Measurements from ENCODE around the gene KLK11. TPM values are rescaled to one million over a fixed set of nuclear protein-coding genes. Genes with fewer than 3 reads are reported as not detected.

The KLK11 gene, protein sequence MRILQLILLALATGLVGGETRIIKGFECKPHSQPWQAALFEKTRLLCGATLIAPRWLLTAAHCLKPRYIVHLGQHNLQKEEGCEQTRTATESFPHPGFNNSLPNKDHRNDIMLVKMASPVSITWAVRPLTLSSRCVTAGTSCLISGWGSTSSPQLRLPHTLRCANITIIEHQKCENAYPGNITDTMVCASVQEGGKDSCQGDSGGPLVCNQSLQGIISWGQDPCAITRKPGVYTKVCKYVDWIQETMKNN
- not detected for total RNA-seq
- under 1 TPM; 0.25 to 0.43 TPM for polyA plus RNA-seq
- long read RNA-seq, donor 1: 0 reads
- long read RNA-seq, donor 2: 0 reads

DNA sequence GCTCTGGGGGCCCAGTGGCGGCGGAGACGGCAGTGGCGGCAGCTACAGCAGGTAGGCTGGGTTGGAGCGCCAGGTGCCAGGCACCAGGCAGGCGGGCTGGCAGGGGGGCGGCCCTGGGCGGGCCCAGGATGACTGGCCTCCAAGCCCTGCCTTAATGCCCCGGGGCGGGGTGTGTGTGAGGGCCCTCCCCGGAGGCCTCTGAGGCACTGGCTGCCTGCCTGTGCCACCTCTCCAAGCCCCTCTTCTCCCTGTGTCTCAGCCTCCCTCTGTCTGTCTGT, at the start of gene KLK11:
TSS of gene KLK11 (minus strand) at position 63 of the 278 bp plus-strand sequence. CDS start 985 bp downstream, outside the sequence.
- peaks cover 0 to 3% of the 10 kb centered on the region in 2 donors for H3K27me3 ChIP-seq (ENCODE audit: control insufficient read depth in 1 of 2, insufficient read depth in 2 of 2, low read length in 1 of 2)
- no peak within 1 kb of the TSS for H3K4me3 ChIP-seq (ENCODE audit: low read length in 2 of 2)
- no peaks in the 10 kb centered on the region for H3K9me3 ChIP-seq (ENCODE audit: control insufficient read depth, low read length)
- no peaks in the 10 kb centered on the region for H3K36me3 ChIP-seq (ENCODE audit: control insufficient read depth in 1 of 2, insufficient read depth in 2 of 2, low read length in 1 of 2)
- no peak within 1 kb of the TSS for H3K27ac ChIP-seq (ENCODE audit: low read depth in 1 of 2, low read length in 2 of 2)
- DNase-seq: no peak
- 77 to 80% methylated on average over 6 to 11 of the region's 11 CpGs for WGBS, 2 donors
- ATAC-seq (ENCODE audit: low FRiP score): peak; percentile 40
- intact Hi-C loops (cut with DNase I): no loop called here
- no peaks in the 10 kb centered on the region for H3K4me1 ChIP-seq (ENCODE audit: control insufficient read depth in 1 of 2, insufficient read depth in 2 of 2, low read length in 2 of 2)

DNA sequence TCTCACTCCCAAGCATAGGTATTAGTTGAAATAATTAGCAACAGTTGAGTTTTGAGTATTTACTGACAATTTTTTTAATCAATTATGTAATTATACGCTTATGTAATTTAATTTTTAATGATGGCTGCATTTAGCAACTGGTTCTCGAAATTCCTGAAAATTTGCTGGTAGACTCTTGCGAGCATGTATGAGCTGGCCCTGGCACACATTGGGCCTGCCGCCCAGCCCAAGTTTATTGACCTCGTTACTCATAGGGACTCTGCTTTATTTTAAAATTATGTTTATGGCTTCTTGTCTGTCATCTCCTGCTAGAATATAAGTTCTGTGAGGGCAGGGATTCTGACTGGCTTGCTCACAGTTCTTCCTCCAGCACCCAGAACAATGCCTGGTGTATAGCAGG, 49.6 kb upstream of the KLK11 start:
- H3K9me3 ChIP-seq (ENCODE audit: control insufficient read depth, low read length): no peaks in the 10 kb centered on the region
- intact Hi-C loops (cut with DNase I): no loop called here
- ATAC-seq (ENCODE audit: low FRiP score) (no peak), DNase-seq (no peak)
- no peaks in the 10 kb centered on the region for H3K4me1 ChIP-seq (ENCODE audit: control insufficient read depth in 1 of 2, insufficient read depth in 2 of 2, low read length in 2 of 2)
- WGBS, 2 donors: 82 to 84% methylated on average over 5 of the region's 5 CpGs
- H3K36me3 ChIP-seq (ENCODE audit: control insufficient read depth in 1 of 2, insufficient read depth in 2 of 2, low read length in 1 of 2): no peaks in the 10 kb centered on the region
- no peaks in the 10 kb centered on the region for H3K27me3 ChIP-seq (ENCODE audit: control insufficient read depth in 1 of 2, insufficient read depth in 2 of 2, low read length in 1 of 2)
- no peak overlapping the region for H3K27ac ChIP-seq (ENCODE audit: low read depth in 1 of 2, low read length in 2 of 2)
- no peak overlapping the region for H3K4me3 ChIP-seq (ENCODE audit: low read length in 2 of 2)

DNA sequence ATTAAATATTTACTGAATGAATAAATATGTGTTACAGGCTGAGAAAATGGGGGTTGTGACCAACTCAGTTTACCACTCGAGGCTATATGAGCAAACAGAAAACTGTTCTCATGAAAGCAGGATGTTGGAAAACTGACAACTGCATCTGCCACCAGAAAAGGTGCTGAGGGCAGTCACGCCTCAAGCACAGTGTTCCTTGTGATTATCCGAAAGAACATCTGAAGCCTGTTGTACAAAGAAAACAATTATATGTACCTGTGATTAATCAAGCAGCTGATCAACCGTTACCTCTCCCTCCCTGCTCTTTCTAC, 44.6 kb upstream of the KLK11 start:
- WGBS, 2 donors: 56 to 60% methylated on average over 4 of the region's 4 CpGs
- no peak overlapping the region for H3K27ac ChIP-seq (ENCODE audit: low read depth in 1 of 2, low read length in 2 of 2)
- intact Hi-C loops (cut with DNase I): no loop called here
- no peaks in the 10 kb centered on the region for H3K4me1 ChIP-seq (ENCODE audit: control insufficient read depth in 1 of 2, insufficient read depth in 2 of 2, low read length in 2 of 2)
- no peaks in the 10 kb centered on the region for H3K36me3 ChIP-seq (ENCODE audit: control insufficient read depth in 1 of 2, insufficient read depth in 2 of 2, low read length in 1 of 2)
- H3K9me3 ChIP-seq (ENCODE audit: control insufficient read depth, low read length): no peaks in the 10 kb centered on the region
- no peak overlapping the region for H3K4me3 ChIP-seq (ENCODE audit: low read length in 2 of 2)
- DNase-seq (no peak), ATAC-seq (ENCODE audit: low FRiP score) (no peak)
- H3K27me3 ChIP-seq (ENCODE audit: control insufficient read depth in 1 of 2, insufficient read depth in 2 of 2, low read length in 1 of 2): no peaks in the 10 kb centered on the region

DNA sequence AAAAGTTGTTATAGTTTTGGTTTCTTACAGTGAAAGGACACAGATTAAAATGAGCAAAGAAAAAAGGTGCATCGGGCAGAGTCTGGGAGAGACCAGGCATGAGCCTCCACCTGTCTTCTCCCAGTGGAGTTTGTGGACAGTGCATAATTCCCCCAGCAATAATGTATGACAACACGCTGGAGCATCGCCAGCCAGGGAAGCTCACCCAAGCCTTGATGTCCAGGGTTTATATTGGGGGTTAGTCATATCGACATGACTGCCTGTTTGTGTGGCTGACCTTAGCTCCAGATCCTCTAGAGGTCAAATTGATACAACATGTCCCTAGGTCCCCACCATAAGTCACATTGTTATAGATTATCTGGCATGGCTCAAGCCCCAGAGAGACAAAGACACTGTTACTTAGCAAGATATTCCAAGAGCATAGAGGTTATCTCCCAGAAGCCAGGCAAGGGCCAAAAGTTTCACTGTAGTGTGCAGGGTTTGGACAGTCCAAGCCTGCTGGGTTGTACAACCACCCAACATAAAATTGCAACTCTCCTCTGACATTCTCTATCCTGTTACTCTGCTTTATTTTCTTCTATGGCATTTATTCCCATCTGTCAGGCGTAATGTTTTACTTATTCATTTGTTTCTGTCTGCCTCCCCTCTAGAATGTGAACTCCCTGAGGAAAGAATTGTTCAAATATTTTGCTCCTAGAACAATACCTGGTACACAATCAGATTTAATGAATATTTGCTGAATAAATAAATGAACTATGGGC, 44.1 kb upstream of the KLK11 start:
- H3K9me3 ChIP-seq (ENCODE audit: control insufficient read depth, low read length): no peaks in the 10 kb centered on the region
- no peak overlapping the region for H3K27ac ChIP-seq (ENCODE audit: low read depth in 1 of 2, low read length in 2 of 2)
- H3K27me3 ChIP-seq (ENCODE audit: control insufficient read depth in 1 of 2, insufficient read depth in 2 of 2, low read length in 1 of 2): no peaks in the 10 kb centered on the region
- 72 to 76% methylated on average over 5 of the region's 5 CpGs for WGBS, 2 donors
- no peaks in the 10 kb centered on the region for H3K4me1 ChIP-seq (ENCODE audit: control insufficient read depth in 1 of 2, insufficient read depth in 2 of 2, low read length in 2 of 2)
- intact Hi-C loops (cut with DNase I): no loop called here
- ATAC-seq (ENCODE audit: low FRiP score) (no peak), DNase-seq (no peak)
- H3K36me3 ChIP-seq (ENCODE audit: control insufficient read depth in 1 of 2, insufficient read depth in 2 of 2, low read length in 1 of 2): no peaks in the 10 kb centered on the region
- H3K4me3 ChIP-seq (ENCODE audit: low read length in 2 of 2): no peak overlapping the region

DNA sequence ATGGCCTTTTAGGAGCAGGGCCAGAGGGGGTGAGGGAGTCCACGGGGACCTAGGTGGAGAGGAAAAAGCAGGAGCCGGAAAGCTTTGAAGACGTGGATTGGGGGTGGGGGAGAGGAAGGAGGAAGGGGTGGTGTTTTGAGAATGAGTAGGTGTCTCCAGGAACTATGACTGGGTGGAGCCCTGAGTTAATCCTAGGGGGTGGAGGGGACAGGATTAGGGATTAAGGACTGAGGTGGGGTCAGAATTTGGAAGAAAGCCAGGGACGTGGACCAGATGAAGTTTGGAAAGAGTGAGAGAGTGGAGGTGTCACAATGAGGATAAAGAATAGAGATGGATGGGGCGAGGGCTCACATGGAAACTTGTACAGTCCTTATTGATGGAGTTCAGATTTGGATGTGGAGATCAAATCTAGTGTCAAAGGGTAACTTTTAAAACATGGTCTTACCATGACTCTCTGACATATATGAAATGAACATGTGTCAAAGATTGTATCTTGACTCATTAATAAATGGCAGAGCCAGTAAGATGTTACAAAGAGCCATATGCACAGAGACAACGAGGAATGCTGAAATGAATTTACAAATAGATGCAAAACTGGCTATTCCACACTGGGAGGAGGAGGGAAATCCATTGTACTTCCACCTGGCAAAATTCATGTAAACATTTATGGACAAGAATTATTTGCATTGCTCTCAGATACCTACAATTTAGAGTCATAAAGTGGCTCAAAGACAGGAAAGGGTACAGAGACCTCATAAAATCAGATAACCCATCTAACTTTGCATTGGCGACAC, 40.2 kb upstream of the KLK11 start:
- H3K36me3 ChIP-seq (ENCODE audit: control insufficient read depth in 1 of 2, insufficient read depth in 2 of 2, low read length in 1 of 2): no peaks in the 10 kb centered on the region
- no peaks in the 10 kb centered on the region for H3K4me1 ChIP-seq (ENCODE audit: control insufficient read depth in 1 of 2, insufficient read depth in 2 of 2, low read length in 2 of 2)
- no peak overlapping the region for H3K27ac ChIP-seq (ENCODE audit: low read depth in 1 of 2, low read length in 2 of 2)
- H3K4me3 ChIP-seq (ENCODE audit: low read length in 2 of 2): no peak overlapping the region
- no peaks in the 10 kb centered on the region for H3K27me3 ChIP-seq (ENCODE audit: control insufficient read depth in 1 of 2, insufficient read depth in 2 of 2, low read length in 1 of 2)
- no peaks in the 10 kb centered on the region for H3K9me3 ChIP-seq (ENCODE audit: control insufficient read depth, low read length)
- no peak for ATAC-seq (ENCODE audit: low FRiP score)
- intact Hi-C loops (cut with DNase I): no loop called here
- no peak for DNase-seq
- 64 to 68% methylated on average over 7 of the region's 7 CpGs for WGBS, 2 donors

DNA sequence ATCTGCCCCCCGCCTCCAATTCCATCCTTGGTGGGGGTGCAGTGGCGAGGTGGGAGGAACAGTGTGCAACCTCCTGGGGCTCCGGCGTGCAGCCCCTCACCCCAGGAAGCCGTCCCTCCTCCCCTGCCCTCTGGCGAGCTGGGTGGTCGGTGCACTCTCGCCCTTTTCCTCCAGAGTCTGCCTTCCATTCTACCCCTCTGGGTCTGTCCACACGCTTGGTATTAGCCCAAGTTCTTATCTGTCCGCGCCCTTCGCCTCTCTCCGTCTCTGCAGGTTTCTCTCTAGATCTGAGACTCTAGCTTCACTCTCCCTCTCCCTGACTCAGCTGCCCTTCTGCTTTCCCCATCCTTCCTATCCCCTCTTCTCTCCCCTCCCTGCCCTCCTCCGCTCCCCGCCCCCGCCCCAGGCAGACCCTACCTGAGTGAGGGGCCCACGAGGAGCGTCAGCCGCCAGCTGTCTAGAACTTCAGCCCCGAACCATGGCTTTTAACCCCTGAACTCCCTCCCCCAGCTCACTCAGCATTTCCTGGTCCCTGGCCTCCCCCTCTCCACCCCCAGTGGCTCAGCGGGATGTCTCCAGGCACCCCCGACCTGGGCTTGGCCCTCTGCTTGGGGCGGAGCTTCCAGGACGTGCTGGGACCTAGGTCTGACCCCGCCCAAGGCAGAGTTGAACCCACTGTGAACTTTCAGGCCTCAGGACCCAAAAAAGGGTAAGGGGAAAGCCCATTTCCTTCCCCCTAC, 39.0 kb upstream of the KLK11 start:
- no peaks in the 10 kb centered on the region for H3K36me3 ChIP-seq (ENCODE audit: control insufficient read depth in 1 of 2, insufficient read depth in 2 of 2, low read length in 1 of 2)
- H3K4me3 ChIP-seq (ENCODE audit: low read length in 2 of 2): no peak overlapping the region
- WGBS, 2 donors: 7 to 8% methylated on average over 25 of the region's 25 CpGs
- DNase-seq (no peak), ATAC-seq (ENCODE audit: low FRiP score) (no peak)
- no peaks in the 10 kb centered on the region for H3K27me3 ChIP-seq (ENCODE audit: control insufficient read depth in 1 of 2, insufficient read depth in 2 of 2, low read length in 1 of 2)
- H3K9me3 ChIP-seq (ENCODE audit: control insufficient read depth, low read length): no peaks in the 10 kb centered on the region
- H3K27ac ChIP-seq (ENCODE audit: low read depth in 1 of 2, low read length in 2 of 2): no peak overlapping the region
- intact Hi-C loops (cut with DNase I): no loop called here
- H3K4me1 ChIP-seq (ENCODE audit: control insufficient read depth in 1 of 2, insufficient read depth in 2 of 2, low read length in 2 of 2): no peaks in the 10 kb centered on the region

DNA sequence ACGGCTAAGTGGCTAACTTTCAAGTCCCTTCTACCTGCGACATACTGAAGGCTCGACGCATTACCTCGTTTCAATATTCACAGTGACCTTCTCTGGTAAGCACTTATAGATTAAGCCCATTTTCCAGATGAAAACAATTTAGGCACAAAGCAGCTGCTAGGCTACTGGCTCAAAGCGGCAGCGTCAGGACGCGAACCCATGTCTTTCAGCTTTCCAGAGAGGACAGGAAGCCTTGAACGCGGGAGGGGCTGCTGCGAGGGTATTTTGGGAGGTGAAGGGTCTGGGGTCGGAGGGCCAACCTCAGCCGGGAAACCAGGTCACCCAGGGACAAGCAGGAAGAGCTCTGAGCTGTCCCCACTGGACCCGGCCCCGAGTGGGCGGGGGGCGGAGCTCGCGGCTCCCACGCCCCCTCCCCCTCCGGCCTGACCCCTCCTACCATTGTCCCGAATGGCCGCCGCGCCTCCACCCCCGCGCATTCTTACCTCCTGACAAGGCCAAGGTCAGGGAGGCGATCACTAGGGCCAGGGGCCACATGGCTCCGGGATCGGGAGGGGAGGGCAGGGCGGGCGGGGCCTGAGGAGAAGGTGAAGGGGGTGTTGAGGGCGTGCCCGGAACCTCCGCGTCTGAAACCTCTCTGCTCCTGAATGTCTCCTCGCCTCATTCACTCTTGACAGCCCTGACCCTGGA, 38.3 kb upstream of the KLK11 start, which contains the start of gene KLK13:
TSS of gene KLK13 (minus strand) at position 559 of the 687 bp plus-strand sequence. CDS start at position 534, 25 bp downstream.
- H3K27ac ChIP-seq (ENCODE audit: low read depth in 1 of 2, low read length in 2 of 2): no peak within 1 kb of the TSS
- DNase-seq (no peak), ATAC-seq (ENCODE audit: low FRiP score) (peak; percentile 30)
- H3K4me1 ChIP-seq (ENCODE audit: control insufficient read depth in 1 of 2, insufficient read depth in 2 of 2, low read length in 2 of 2): no peaks in the 10 kb centered on the region
- no peaks in the 10 kb centered on the region for H3K9me3 ChIP-seq (ENCODE audit: control insufficient read depth, low read length)
- no peak within 1 kb of the TSS for H3K4me3 ChIP-seq (ENCODE audit: low read length in 2 of 2)
- no peaks in the 10 kb centered on the region for H3K36me3 ChIP-seq (ENCODE audit: control insufficient read depth in 1 of 2, insufficient read depth in 2 of 2, low read length in 1 of 2)
- H3K27me3 ChIP-seq (ENCODE audit: control insufficient read depth in 1 of 2, insufficient read depth in 2 of 2, low read length in 1 of 2): no peaks in the 10 kb centered on the region
- intact Hi-C loops (cut with DNase I): no loop called here
- WGBS, 2 donors: 13 to 14% methylated on average over 37 to 38 of the region's 38 CpGs

DNA sequence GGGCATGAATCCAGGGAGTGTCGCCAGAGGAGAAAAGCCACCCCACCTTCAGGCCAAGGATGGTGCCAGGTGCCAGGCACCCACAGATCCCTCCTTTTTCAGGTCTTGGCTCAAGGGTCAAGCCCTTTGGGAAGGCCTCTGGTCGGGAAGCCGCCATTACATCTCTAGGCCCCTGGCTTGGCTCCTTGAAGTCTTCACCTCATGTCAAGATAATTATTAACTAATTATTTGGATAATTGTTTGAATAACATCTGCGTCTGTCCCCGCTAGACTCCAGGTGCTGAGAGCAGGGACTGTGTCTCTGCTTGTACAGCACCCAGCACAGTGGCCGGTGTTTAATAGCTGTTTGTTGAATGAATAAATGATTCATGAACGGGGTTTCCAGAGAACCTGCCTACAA, 37.2 kb upstream of the KLK11 start:
- DNase-seq (no peak), ATAC-seq (ENCODE audit: low FRiP score) (no peak)
- 84 to 89% methylated on average over 7 of the region's 7 CpGs for WGBS, 2 donors
- Histone ChIP-seq H3K4me3 (ENCODE audit: low read length in 2 of 2) (no peak overlapping the region), H3K27me3 (ENCODE audit: control insufficient read depth in 1 of 2, insufficient read depth in 2 of 2, low read length in 1 of 2) (no peaks in the 10 kb centered on the region), H3K36me3 (ENCODE audit: control insufficient read depth in 1 of 2, insufficient read depth in 2 of 2, low read length in 1 of 2) (no peaks in the 10 kb centered on the region), H3K27ac (ENCODE audit: low read depth in 1 of 2, low read length in 2 of 2) (no peak overlapping the region), H3K4me1 (ENCODE audit: control insufficient read depth in 1 of 2, insufficient read depth in 2 of 2, low read length in 2 of 2) (no peaks in the 10 kb centered on the region), H3K9me3 (ENCODE audit: control insufficient read depth, low read length) (no peaks in the 10 kb centered on the region)
- intact Hi-C loops (cut with DNase I): no loop called here

Data from aorta (tissue), 5 donors.